T-helper 22 cell (primary cell): ENCODE data around the gene FTCD.
"Not testable (repeated sequence)": the region's sequence is repeated elsewhere in the genome, so short reads cannot be mapped to it uniquely, and the experiment has no call there.

Experiments
- DNase-seq: peaks from one replicate; pipeline ENCODE4 v3.0.0-alpha.2; 2020; ENCODE audit warnings: low read depth

FTCD gene

GRCh38 chr21:46140352-46141003 is 14.9 kb downstream of the FTCD start:
- DNase-seq = not testable (repeated sequence)

GRCh38 chr21:46139686-46140085 is 15.7 kb downstream of the FTCD start:
- no peak for DNase-seq

- DNase-seq = no peak
Measured at GRCh38 chr21:46138383-46138970, 16.9 kb downstream of the FTCD start.

DNA sequence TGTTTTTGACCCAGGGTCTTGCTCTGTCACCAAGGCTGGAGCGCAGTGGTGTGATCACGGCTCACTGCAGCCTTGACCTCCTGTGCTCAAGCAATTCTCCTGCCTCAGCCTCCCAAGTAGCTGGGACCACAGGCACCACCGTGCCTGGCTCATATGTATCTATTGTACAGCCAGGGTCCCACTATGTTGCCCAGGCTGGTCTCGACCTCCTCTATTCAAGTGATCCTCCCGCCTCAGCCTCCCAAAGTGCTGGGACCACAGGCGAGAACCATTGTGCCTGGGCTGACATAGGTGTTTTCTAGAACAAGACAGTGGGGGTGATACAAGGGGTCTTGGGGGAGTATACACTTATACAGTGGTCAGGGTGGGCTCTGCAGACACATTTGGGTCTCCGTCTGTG is 17.5 kb downstream of the FTCD start:
- DNase-seq = no peak

DNA sequence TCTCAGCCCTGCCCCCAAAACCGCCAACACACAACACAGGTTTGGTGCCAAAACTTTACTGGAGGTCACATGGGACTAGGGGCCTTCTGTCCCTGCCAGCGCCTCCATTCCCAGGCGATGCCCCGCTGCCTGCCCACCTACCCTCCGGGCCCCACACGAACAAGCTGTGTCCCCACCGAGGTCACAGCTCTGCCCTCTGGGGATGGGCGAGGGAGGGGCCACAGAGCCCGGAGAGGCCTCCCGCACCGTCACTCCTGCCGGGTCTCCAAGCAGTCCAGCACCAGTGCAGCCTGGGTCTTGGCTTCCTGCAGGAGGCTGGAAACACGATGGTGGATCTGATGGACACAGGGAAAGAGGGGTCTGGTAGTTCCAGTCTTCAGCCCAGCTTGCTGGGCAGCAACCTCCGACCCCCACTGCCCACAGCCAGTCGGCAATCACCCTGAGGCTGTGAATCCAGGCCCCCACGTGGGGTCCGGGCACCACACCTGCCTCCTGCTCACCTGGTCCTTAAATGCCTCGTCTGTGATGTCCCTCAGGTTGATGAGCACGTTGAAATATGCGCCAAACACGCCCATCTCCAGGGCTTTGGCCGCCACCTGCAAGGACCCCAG is 18.5 kb downstream of the FTCD start:
- no peak for DNase-seq

DNA sequence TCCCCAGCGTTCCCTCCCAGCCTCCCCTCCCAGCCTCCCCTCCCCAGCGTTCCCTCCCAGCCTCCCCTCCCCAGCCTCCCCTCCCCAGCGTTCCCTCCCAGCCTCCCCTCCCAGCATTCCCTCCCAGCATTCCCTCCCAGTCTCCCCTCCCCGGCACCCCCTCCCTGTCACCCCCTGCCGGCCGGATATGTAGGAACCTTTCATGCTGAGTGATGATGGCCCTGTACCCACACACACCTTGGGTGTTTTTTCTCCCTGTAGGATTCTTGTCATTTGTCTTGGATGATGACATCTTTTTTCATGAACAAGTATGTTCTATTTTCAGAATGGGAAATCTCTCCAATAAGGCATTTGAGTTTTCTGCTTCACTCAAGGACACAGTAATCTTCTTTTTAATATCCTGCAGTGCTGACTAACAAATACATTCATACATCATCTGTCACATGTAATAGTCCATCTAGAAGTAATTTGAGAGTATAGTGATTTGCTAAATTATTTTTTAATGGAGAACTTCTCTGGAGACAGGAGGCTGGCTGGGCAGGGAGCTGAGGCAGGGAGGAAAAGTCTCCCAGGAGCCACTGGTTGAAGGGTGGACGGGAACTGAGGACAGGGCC is 19.5 kb downstream of the FTCD start:
- no peak for DNase-seq

DNA sequence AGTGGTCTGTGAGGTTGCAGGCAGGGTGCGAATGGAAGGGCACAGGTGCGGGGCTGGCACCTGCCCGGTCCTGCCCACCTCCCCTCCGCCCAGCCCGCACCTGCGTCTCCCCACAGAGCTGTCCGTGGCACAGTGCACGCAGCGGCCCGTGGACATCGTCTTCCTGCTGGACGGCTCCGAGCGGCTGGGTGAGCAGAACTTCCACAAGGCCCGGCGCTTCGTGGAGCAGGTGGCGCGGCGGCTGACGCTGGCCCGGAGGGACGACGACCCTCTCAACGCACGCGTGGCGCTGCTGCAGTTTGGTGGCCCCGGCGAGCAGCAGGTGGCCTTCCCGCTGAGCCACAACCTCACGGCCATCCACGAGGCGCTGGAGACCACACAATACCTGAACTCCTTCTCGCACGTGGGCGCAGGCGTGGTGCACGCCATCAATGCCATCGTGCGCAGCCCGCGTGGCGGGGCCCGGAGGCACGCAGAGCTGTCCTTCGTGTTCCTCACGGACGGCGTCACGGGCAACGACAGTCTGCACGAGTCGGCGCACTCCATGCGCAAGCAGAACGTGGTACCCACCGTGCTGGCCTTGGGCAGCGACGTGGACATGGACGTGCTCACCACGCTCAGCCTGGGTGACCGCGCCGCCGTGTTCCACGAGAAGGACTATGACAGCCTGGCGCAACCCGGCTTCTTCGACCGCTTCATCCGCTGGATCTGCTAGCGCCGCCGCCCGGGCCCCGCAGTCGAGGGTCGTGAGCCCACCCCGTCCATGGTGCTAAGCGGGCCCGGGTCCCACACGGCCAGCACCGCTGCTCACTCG is 23.3 kb downstream of the FTCD start:
- no peak for DNase-seq

- DNase-seq = no peak
Measured at GRCh38 chr21:46131588-46131837, 23.9 kb downstream of the FTCD start.

DNA sequence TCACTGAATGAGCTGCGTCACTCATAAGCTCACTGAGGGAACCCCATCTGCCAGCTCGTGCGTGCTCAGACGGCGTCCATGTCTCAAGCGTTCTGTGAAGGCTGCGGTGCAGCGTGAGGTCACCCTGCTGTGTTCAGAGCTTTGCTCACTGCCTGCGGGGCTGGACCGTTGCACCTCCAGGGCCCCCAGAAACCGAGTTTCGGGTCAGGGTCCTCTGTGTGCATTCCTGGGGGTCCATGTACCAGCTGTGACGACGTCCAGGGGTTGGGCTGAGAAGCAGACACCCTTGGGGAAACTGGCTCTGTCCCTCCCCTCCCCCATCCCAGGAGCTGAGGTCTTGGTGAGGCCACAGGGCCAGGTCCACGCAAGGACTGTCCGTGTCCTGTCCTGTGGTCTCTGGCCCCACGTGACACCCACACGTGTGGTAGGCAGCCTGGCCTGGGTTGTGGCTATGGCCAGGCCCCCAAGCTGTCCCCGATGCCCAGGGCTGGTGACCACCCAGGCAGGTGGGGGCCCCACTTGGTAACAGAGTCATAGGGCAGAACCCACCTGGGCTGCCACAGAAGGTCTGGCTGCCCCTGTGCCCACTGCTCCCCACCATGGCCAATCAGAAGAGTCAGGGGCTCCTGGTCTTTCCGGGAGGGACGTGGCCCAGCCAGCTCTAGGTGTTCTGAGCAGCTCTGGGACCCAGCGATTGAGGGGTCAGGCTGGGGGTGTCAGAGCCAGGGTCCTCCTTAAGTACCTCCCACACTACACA is 24.4 kb downstream of the FTCD start:
- no peak for DNase-seq

- DNase-seq = no peak
Measured at GRCh38 chr21:46129846-46130651, 25.3 kb downstream of the FTCD start.

DNA sequence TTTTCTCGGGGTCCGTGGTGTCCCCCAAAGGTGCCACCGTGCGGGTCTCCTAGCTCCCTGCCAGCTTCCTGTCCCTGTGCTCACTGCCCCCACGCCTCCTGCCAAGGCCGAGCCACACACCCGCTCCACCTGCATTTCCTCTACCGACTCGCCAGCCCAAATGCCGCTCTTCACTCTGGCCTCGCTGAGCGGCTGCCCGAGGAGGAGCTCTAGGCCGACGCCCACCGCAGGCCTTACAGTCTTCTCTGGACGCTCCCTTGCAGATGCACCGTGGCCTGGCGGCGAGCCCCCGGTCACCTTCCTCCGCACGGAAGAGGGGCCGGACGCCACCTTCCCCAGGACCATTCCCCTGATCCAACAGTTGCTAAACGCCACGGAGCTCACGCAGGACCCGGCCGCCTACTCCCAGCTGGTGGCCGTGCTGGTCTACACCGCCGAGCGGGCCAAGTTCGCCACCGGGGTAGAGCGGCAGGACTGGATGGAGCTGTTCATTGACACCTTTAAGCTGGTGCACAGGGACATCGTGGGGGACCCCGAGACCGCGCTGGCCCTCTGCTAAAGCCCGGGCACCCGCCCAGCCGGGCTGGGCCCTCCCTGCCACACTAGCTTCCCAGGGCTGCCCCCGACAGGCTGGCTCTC is 26.3 kb downstream of the FTCD start:
- DNase-seq = no peak

DNA sequence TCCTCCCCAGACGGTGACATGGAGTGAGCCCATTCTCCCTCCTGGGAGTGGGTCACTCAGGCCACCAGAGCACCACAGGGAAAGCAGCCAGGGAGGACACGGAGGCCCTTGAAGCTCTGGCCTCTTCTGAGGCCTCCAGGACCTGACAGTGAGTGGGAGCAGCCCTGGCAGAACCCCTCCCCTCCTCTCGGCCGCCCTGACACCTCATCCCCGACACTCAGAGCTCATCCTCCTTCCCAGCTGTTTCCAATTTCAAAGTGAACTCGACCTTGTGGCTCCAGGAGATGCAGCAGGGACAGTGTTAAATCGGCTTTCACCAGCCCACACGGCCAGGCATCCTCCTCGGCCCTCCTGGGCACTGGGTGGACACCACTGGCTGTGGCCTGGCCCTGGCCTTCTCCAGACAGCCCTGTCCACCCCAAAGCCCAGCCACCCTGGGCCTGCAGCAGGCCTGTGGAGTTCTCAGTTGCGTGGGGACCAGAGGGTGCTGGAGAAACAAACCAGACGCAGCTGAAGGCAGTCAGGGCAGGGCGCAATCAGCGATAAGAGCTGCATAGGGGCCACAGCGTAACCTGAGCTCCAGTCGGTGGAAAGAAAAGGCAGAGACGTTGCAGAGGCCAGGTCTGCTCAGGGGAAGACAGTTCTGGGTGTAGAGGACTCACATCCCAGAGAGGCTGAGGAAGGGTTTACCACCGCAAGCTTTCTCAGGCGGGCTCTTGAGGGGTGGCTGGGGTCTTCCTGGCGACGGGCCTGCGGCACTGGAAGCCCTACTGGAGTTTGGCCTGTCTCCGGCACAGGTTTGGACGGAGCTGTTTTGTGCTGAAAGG is 27.1 kb downstream of the FTCD start:
- no peak for DNase-seq

GRCh38 chr21:46127239-46128105 is 27.9 kb downstream of the FTCD start:
- DNase-seq = no peak

GRCh38 chr21:46126309-46127238 is 28.8 kb downstream of the FTCD start:
- no peak for DNase-seq

GRCh38 chr21:46125846-46126301 is 29.5 kb downstream of the FTCD start:
- no peak for DNase-seq

DNA sequence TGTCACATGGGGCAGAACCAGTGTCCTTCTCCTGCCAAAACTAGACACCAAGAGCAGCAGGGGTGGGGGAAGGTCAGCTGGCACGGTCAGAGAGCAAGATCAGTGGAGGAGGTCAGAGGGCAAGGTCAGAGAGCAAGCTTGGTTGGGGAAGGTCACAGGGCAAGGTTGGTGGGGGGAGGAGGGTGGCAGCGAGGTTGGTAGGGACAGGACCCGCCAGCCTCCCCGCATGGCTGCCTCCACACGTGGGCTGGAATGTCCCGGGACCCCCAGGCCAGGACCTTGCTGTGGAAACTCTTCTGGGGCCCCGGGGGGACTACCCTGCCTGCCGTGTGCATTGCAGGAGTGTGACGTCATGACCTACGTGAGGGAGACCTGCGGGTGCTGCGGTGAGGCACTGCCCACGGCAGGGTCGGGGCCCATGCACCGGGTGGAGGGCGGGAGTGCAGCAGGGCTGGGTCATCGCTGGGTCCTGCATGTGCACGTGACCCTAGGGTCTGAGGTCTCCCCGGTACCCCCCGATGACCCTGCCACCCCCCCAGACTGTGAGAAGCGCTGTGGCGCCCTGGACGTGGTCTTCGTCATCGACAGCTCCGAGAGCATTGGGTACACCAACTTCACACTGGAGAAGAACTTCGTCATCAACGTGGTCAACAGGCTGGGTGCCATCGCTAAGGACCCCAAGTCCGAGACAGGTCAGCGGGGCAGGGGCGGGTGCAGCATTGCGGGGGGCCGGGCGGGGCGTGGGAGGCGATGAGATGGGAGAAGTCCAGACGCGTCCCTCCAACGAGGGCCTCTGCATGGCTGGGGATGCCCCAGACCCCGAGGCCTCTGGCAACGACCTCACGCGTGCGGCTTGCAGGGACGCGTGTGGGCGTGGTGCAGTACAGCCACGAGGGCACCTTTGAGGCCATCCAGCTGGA is 30.2 kb downstream of the FTCD start:
- no peak for DNase-seq
